Activated T-helper 9 cell treated with anti-CD3 and anti-CD28 coated beads, Interleukin-2, amount 50 U/mL, for 16 hours (primary cell): ENCODE data around the gene RNF152.

Source experiments
- DNase-seq: peaks from one replicate; pipeline ENCODE4 v3.0.0-alpha.2; 2020; ENCODE audit warnings: low read depth

RNF152 gene

GRCh38 chr18:61893971-61894750 lies 1.4 kb upstream of the RNF152 start:
- peak; percentile 51 for DNase-seq

- peak; percentile 26 for DNase-seq
Measured at GRCh38 chr18:61893309-61893970, 633 bp upstream of the RNF152 start.

GRCh38 chr18:61891894-61892293 lies 913 bp downstream of the RNF152 start:
- no peak for DNase-seq

GRCh38 chr18:61891271-61891670 lies 1.5 kb downstream of the RNF152 start:
- DNase-seq: no peak

GRCh38 chr18:61890344-61890743 lies 2.5 kb downstream of the RNF152 start:
- no peak for DNase-seq

- DNase-seq: no peak
Measured at GRCh38 chr18:61889541-61889940, 3.3 kb downstream of the RNF152 start.

GRCh38 chr18:61888622-61889021 lies 4.2 kb downstream of the RNF152 start:
- no peak for DNase-seq

- no peak for DNase-seq
Measured at GRCh38 chr18:61887838-61888237, 5.0 kb downstream of the RNF152 start.

- DNase-seq: no peak
Measured at GRCh38 chr18:61883547-61883946, 9.3 kb downstream of the RNF152 start.

- DNase-seq: no peak
Measured at GRCh38 chr18:61882296-61883004, 10.4 kb downstream of the RNF152 start.

- DNase-seq: no peak
Measured at GRCh38 chr18:61876899-61877298, 15.9 kb downstream of the RNF152 start.

- DNase-seq: no peak
Measured at GRCh38 chr18:61870151-61870550, 22.7 kb downstream of the RNF152 start.

GRCh38 chr18:61869636-61870035 lies 23.2 kb downstream of the RNF152 start:
- DNase-seq: no peak

- DNase-seq: no peak
Measured at GRCh38 chr18:61865466-61866175, 27.2 kb downstream of the RNF152 start.

GRCh38 chr18:61861372-61861771 lies 31.4 kb downstream of the RNF152 start:
- DNase-seq: no peak

GRCh38 chr18:61860302-61860701 lies 32.5 kb downstream of the RNF152 start:
- DNase-seq: no peak

GRCh38 chr18:61859113-61859512 lies 33.7 kb downstream of the RNF152 start:
- DNase-seq: no peak

GRCh38 chr18:61856678-61857077 lies 36.1 kb downstream of the RNF152 start:
- DNase-seq: no peak

- no peak for DNase-seq
Measured at GRCh38 chr18:61855449-61856378, 37.1 kb downstream of the RNF152 start.

GRCh38 chr18:61854578-61855448 lies 38.0 kb downstream of the RNF152 start:
- DNase-seq: no peak
